DOHH2 (cell line): Measurements from ENCODE around the gene TMEM106C.

Source experiments
- H3F3A ChIP-seq: fragments of 200-600 bp; sonication (generic), shearing (Covaris generic); 2 replicates; pipeline ENCODE4 v1.6.0; 2016; ENCODE audit warnings: antibody characterized with exemption, mild to moderate bottlenecking; ENCODE audit not compliant: control insufficient read depth, insufficient read depth
- H3K27ac ChIP-seq: fragments of 200-600 bp; sonication (generic); 2 replicates; pipeline ENCODE4 v1.5.1; 2014; ENCODE audit warnings: low read depth, mild to moderate bottlenecking, low read length, moderate library complexity
- H3K27me3 ChIP-seq: fragments of 200-600 bp; sonication (generic); 2 replicates; pipeline ENCODE4 v1.6.1; 2014; ENCODE audit warnings: mild to moderate bottlenecking, low read length, mixed read lengths; ENCODE audit not compliant: control insufficient read depth
- H3K36me3 ChIP-seq: fragments of 200-600 bp; sonication (generic); 2 replicates; pipeline ENCODE4 v1.6.1; 2014; ENCODE audit warnings: mild to moderate bottlenecking, low read length, moderate library complexity, mixed read lengths; ENCODE audit not compliant: control insufficient read depth
- H3K4me1 ChIP-seq: fragments of 200-600 bp; sonication (generic); 2 replicates; pipeline ENCODE4 v1.6.1; 2014; ENCODE audit warnings: mild to moderate bottlenecking, low read length, mixed read lengths; ENCODE audit not compliant: control insufficient read depth
- H3K4me2 ChIP-seq: fragments of 200-600 bp; sonication (generic); 2 replicates; pipeline ENCODE4 v1.6.0; 2014; ENCODE audit warnings: mild to moderate bottlenecking, low read length, moderate library complexity
- H3K4me3 ChIP-seq: fragments of 200-600 bp; sonication (generic); 2 replicates; pipeline ENCODE4 v1.5.1; 2014; ENCODE audit warnings: mild to moderate bottlenecking, low read length, mixed read lengths
- H3K79me2 ChIP-seq: fragments of 200-600 bp; sonication (generic); 2 replicates; pipeline ENCODE4 v1.6.1; 2014; ENCODE audit warnings: mild to moderate bottlenecking, low read length, mixed read lengths; ENCODE audit not compliant: control insufficient read depth
- H3K9me2 ChIP-seq: fragments of 200-600 bp; sonication (generic); replicated peaks from 2 replicates; pipeline ENCODE4 v1.6.1; 2014; ENCODE audit warnings: mild to moderate bottlenecking, low read length, mixed read lengths; ENCODE audit not compliant: control insufficient read depth
- H3K9me3 ChIP-seq: fragments of 200-600 bp; sonication (generic); 2 replicates; pipeline ENCODE4 v1.6.1; 2014; ENCODE audit warnings: antibody characterized with exemption, low read length, mixed read lengths; ENCODE audit not compliant: control insufficient read depth, insufficient read depth
- H4K20me1 ChIP-seq: fragments of 200-600 bp; sonication (generic); 2 replicates; pipeline ENCODE4 v1.6.0; 2014; ENCODE audit warnings: low read depth, mild to moderate bottlenecking, antibody characterized with exemption, low read length, moderate library complexity; ENCODE audit not compliant: control insufficient read depth, insufficient read depth
- EZH2phosphoT487 ChIP-seq: fragments of 200-600 bp; sonication (generic); IDR thresholded peaks from 2 replicates; pipeline ENCODE4 v1.6.1; 2017; ENCODE audit warnings: borderline replicate concordance, mild to moderate bottlenecking, antibody characterized with exemption, low read length, moderate library complexity, mixed read lengths
- TF ChIP-seq, protein P1 (sequence below): fragments of 200-600 bp; sonication (generic); IDR thresholded peaks from one replicate; pipeline ENCODE4 v1.5.1; 2014; ENCODE audit warnings: antibody characterized with exemption, mild to moderate bottlenecking, low read depth, low read length; ENCODE audit not compliant: poor library complexity, severe bottlenecking

TMEM106C gene

DNA sequence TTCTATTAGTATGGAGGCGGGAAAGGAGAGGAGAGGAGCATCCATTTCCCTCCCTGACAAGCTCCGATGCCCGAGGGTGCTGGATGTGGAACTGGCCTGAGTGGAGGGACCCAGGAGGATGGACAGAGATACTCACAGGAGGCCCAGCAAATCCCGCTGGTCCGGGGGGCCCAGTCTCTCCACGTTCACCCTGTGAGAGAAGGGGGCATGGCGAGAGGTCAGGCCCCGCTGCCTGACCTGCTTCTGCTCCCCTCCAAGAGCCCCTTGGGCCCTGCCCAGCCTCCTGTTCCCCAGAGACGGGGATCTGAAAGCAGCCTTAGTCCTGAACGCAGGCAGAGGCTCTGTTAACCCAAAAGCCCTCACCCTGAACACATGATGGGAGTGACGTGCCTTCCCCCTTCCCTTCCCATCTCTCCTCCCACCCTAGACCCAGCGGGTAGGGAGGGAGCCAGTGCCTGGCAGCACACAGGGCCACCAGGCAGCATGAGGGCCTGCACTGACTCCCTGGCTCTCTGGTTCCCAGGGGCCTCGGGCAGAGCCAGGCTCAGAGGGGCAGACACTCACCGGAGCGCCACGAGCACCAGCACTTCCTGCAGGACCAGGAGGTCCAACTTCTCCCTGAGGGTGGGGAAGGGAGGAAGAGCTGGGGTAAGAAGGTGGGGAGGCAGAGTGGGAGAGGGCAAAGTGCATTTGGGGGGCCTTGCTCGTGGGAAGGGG, 17.5 kb downstream of the TMEM106C start:
- Histone ChIP-seq H3K36me3 (no peaks in the 10 kb centered on the region), H3K79me2 (no peaks in the 10 kb centered on the region), H3F3A (no peaks in the 10 kb centered on the region), H3K27ac (no peak overlapping the region), H4K20me1 (no peaks in the 10 kb centered on the region), H3K9me3 (no peaks in the 10 kb centered on the region), H3K4me1 (no peaks in the 10 kb centered on the region), H3K4me3 (no peak overlapping the region), H3K27me3 (peaks cover 4% of the 10 kb centered on the region; the same call in 1 of the 2 replicates), H3K4me2 (no peak overlapping the region), H3K9me2 (no peaks in the 10 kb centered on the region)
- TF ChIP-seq EZH2phosphoT487 = no peak

DNA sequence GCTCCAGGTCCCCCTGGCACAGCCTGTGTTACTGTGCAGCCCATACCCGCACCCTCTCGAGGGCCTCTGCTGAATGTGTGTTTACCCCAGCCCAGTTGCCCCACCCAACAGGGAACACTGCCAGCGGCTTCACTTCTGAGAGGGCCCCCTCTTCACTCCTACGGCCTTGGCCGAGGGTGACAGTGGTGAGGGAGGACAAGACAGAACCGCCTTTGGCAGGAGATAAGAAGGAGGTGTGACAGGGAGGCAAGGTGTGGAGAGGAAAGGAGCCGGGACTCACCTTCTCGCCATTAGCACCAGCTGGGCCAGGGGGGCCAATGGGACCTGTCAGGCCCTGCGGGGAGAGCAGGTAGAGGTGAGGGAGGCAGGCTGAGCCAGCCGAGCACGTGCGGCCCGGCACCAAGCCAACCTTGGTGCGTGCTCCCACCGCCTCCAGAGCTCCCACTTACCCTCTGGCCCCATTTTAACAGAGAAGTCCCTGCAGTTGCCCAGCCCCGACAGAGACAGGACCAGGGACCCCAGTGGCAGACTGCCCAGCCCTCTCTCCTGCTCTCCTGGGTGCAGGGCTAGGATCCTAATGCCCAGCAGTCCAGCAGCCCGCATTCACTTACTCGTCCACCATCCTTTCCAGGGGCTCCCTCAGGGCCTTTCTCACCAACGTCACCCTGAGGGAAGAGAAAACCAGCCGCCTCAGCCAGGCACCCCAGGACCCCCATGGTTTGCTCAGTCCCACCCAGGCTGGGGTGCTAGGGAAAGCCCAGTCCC, 18.3 kb downstream of the TMEM106C start:
- no peaks in the 10 kb centered on the region for H4K20me1 ChIP-seq
- TF ChIP-seq, protein P1, sequence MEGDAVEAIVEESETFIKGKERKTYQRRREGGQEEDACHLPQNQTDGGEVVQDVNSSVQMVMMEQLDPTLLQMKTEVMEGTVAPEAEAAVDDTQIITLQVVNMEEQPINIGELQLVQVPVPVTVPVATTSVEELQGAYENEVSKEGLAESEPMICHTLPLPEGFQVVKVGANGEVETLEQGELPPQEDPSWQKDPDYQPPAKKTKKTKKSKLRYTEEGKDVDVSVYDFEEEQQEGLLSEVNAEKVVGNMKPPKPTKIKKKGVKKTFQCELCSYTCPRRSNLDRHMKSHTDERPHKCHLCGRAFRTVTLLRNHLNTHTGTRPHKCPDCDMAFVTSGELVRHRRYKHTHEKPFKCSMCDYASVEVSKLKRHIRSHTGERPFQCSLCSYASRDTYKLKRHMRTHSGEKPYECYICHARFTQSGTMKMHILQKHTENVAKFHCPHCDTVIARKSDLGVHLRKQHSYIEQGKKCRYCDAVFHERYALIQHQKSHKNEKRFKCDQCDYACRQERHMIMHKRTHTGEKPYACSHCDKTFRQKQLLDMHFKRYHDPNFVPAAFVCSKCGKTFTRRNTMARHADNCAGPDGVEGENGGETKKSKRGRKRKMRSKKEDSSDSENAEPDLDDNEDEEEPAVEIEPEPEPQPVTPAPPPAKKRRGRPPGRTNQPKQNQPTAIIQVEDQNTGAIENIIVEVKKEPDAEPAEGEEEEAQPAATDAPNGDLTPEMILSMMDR = no peak
- TF ChIP-seq EZH2phosphoT487 = no peak
- H3K27ac ChIP-seq = no peak overlapping the region
- H3K27me3 ChIP-seq = peaks cover 4% of the 10 kb centered on the region; the same call in 1 of the 2 replicates
- no peaks in the 10 kb centered on the region for H3K9me2 ChIP-seq
- H3K79me2 ChIP-seq = no peaks in the 10 kb centered on the region
- H3F3A ChIP-seq = no peaks in the 10 kb centered on the region
- H3K36me3 ChIP-seq = no peaks in the 10 kb centered on the region
- no peaks in the 10 kb centered on the region for H3K9me3 ChIP-seq
- no peaks in the 10 kb centered on the region for H3K4me1 ChIP-seq
- no peak overlapping the region for H3K4me3 ChIP-seq
- no peak overlapping the region for H3K4me2 ChIP-seq

DNA sequence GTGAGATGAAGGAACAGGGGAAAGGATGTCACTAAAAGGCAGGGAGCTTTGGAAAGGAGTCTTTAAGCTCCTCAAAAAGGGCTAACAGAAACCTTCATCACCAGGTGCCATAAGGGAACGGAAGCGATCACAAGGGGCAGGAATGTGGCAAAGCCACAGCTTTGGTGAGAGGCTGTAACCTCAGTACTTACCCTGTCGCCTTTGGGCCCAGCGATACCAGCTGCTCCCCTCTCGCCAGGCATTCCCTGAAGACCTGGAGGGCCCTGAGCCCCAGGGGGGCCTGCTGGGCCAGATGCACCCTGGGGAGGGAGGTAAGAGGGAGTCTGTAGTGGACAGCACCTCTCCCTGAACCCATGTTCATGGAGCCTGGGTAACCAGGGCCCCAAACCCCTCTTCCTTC, 18.9 kb downstream of the TMEM106C start:
- Histone ChIP-seq H3K4me3 (no peak overlapping the region), H3K36me3 (no peaks in the 10 kb centered on the region), H3F3A (no peaks in the 10 kb centered on the region), H3K9me2 (no peaks in the 10 kb centered on the region), H3K4me1 (no peaks in the 10 kb centered on the region), H3K4me2 (no peak overlapping the region), H3K9me3 (no peaks in the 10 kb centered on the region), H3K27me3 (peaks cover 4% of the 10 kb centered on the region; the same call in 1 of the 2 replicates), H3K79me2 (no peaks in the 10 kb centered on the region), H4K20me1 (no peaks in the 10 kb centered on the region), H3K27ac (no peak overlapping the region)
- no peak for TF ChIP-seq EZH2phosphoT487
- TF ChIP-seq, protein P1 = no peak

DNA sequence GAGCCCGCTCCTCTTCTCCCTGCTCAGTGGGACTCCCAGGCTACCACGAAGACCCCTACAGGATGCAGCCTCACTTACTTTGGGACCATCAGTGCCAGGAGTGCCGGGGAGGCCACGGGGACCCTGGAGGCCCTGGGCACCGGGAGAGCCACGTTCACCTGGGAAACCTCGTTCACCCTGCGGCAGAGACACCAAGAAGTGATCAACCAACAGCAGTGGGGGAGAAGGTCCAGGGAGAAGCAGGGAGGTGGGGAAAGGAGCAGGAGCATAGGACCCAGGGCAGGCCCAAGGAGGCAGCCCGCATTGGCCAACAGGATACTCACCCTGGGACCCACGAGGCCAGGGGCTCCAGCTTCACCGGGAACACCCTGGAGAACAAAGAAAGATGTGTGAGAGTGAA, 19.4 kb downstream of the TMEM106C start:
- TF ChIP-seq, protein P1 = no peak
- TF ChIP-seq EZH2phosphoT487 = no peak
- Histone ChIP-seq H3K4me1 (no peaks in the 10 kb centered on the region), H3K9me2 (no peaks in the 10 kb centered on the region), H3K4me2 (no peak overlapping the region), H3K79me2 (no peaks in the 10 kb centered on the region), H4K20me1 (no peaks in the 10 kb centered on the region), H3K36me3 (no peaks in the 10 kb centered on the region), H3K9me3 (no peaks in the 10 kb centered on the region), H3K4me3 (no peak overlapping the region), H3K27me3 (peaks cover 4% of the 10 kb centered on the region; the same call in 1 of the 2 replicates), H3K27ac (no peak overlapping the region), H3F3A (no peaks in the 10 kb centered on the region)
